ENCODE data around the gene HAAO. TPM values are rescaled to one million over a fixed set of nuclear protein-coding genes. Genes with fewer than 3 reads are reported as not detected.

Gene HAAO
- total RNA-seq, 1 donor from 2014 or later: 11.4 TPM

- H3K36me3 Mint-ChIP-seq (ENCODE audit: low read depth): peaks cover 2% of the 10 kb centered on the region
- H3K9me3 Mint-ChIP-seq: no peaks in the 10 kb centered on the region
- no peak for TF ChIP-seq CTCF (IDR thresholded peaks at IDR 0.05)
- POLR2A ChIA-PET: no interaction called here
- no peak overlapping the region for H3K4me3 Mint-ChIP-seq
- no peaks in the 10 kb centered on the region for H3K27me3 Mint-ChIP-seq
- peaks cover 30% of the 10 kb centered on the region for H3K4me1 Mint-ChIP-seq
- no peak overlapping the region for H3K27ac Mint-ChIP-seq
- DNase-seq (no peak), ATAC-seq (ENCODE audit: low read depth) (no peak)
- intact Hi-C loops (cut with micrococcal nuclease): loop anchor here (10.0 kb wide), 1 partner anchor 225 kb away; the partner anchor contains the start of gene MTA3
- CTCF ChIA-PET: no interaction called here
Measured at GRCh38 chr2:42789751-42790150, 2.6 kb downstream of the HAAO start.

GRCh38 chr2:42788882-42789281 is 3.5 kb downstream of the HAAO start:
- Mint-ChIP-seq H3K36me3 (ENCODE audit: low read depth) (peaks cover 2% of the 10 kb centered on the region), H3K9me3 (no peaks in the 10 kb centered on the region), H3K4me3 (no peak overlapping the region), H3K27ac (no peak overlapping the region), H3K4me1 (peaks cover 22% of the 10 kb centered on the region), H3K27me3 (no peaks in the 10 kb centered on the region)
- DNase-seq: no peak
- no peak for ATAC-seq (ENCODE audit: low read depth)
- ChIA-PET POLR2A (no interaction called here), CTCF (no interaction called here)
- intact Hi-C loops (cut with micrococcal nuclease): no loop called here
- TF ChIP-seq CTCF (IDR thresholded peaks at IDR 0.05): no peak

- ChIA-PET CTCF (no interaction called here), POLR2A (interaction anchor here (0.8 kb wide), 1 partner anchor 35 kb away, joined by 3 read pairs; no protein-coding TSS in a partner anchor)
- DNase-seq: no peak
- H3K4me1 Mint-ChIP-seq: peaks cover 17% of the 10 kb centered on the region
- no peak for ATAC-seq (ENCODE audit: low read depth)
- no peak overlapping the region for H3K4me3 Mint-ChIP-seq
- intact Hi-C loops (cut with micrococcal nuclease): no loop called here
- TF ChIP-seq CTCF (IDR thresholded peaks at IDR 0.05): no peak
- no peak overlapping the region for H3K27ac Mint-ChIP-seq
- peaks cover 2% of the 10 kb centered on the region for H3K36me3 Mint-ChIP-seq (ENCODE audit: low read depth)
- H3K9me3 Mint-ChIP-seq: no peaks in the 10 kb centered on the region
- no peaks in the 10 kb centered on the region for H3K27me3 Mint-ChIP-seq
Measured at GRCh38 chr2:42788478-42788793, 3.9 kb downstream of the HAAO start.

- TF ChIP-seq CTCF (IDR thresholded peaks at IDR 0.05): no peak
- DNase-seq (no peak), ATAC-seq (ENCODE audit: low read depth) (no peak)
- no peak overlapping the region for H3K4me3 Mint-ChIP-seq
- no peaks in the 10 kb centered on the region for H3K9me3 Mint-ChIP-seq
- no peak overlapping the region for H3K27ac Mint-ChIP-seq
- no peaks in the 10 kb centered on the region for H3K27me3 Mint-ChIP-seq
- intact Hi-C loops (cut with micrococcal nuclease): no loop called here
- H3K4me1 Mint-ChIP-seq: peaks cover 14% of the 10 kb centered on the region
- CTCF ChIA-PET: no interaction called here
- POLR2A ChIA-PET: interaction anchor here (0.8 kb wide), 1 partner anchor 34 kb away, joined by 3 read pairs; no protein-coding TSS in a partner anchor
- peaks cover 2% of the 10 kb centered on the region for H3K36me3 Mint-ChIP-seq (ENCODE audit: low read depth)
Measured at GRCh38 chr2:42787788-42788477, 4.5 kb downstream of the HAAO start.

- no peak for TF ChIP-seq CTCF (IDR thresholded peaks at IDR 0.05)
- Mint-ChIP-seq H3K4me1 (peaks cover 14% of the 10 kb centered on the region), H3K36me3 (ENCODE audit: low read depth) (peaks cover 7% of the 10 kb centered on the region), H3K27ac (no peak overlapping the region), H3K27me3 (no peaks in the 10 kb centered on the region), H3K4me3 (no peak overlapping the region), H3K9me3 (no peaks in the 10 kb centered on the region)
- POLR2A ChIA-PET: no interaction called here
- intact Hi-C loops (cut with micrococcal nuclease): no loop called here
- CTCF ChIA-PET: no interaction called here
- ATAC-seq (ENCODE audit: low read depth): no peak
- no peak for DNase-seq
Measured at GRCh38 chr2:42787424-42787787, 5.0 kb downstream of the HAAO start.

Measured in activated B cell treated with CpG ODN at 0.5 μM for 24 hours (primary cell).